ENCODE data around the gene GRAMD1B. TPM values are rescaled to one million over a fixed set of nuclear protein-coding genes. Genes with fewer than 3 reads are reported as not detected.

Gene GRAMD1B
- total RNA-seq, 4 donors from 2014 or later = 2.1 to 8.5 (median 7.0) TPM

- no peak for TF ChIP-seq CTCF (IDR thresholded peaks at IDR 0.05)
- DNase-seq (ENCODE audit: low spot score) = no peak
- peak; percentile 54 for ATAC-seq (ENCODE audit: low FRiP score)
Observed at GRCh38 chr11:123478352-123478987, 48.4 kb downstream of the GRAMD1B start.

DNA sequence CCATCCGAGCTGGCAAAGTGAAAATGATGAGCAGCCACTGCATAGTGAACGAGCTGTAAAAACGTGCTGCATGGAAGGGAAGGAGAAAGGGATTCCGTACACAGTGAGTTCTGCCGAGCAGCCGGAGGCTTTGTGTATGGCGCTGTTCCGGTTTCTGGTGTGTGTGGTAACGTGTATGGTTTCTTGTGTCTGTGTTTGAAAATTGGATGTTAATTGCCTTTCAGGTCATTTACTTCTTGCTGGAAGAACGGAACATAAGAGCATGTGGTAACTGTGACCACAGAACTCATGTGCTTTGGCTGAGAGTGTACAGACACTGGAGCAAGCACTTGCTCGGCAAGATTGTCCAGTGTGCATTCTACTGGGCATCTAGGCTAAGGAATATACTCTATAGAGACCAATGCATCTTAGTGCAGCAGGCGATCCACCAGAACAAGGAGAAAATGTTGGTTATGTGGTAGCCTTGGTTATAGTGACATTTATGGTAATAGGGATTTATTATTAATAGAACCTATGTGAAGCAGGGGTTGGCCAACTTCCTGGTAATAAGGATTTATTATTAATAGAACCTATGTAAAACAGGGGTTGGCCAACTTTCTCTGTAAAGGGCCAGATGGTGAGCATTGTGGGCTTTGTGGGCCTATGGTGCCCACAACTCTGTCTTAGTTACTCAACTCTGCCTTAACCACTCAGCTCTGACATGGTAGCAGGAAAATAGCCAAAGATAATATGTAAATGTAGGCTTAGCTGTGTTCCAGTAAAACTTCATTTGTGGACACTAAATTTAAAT is 49.2 kb downstream of the GRAMD1B start:
- TF ChIP-seq CTCF (IDR thresholded peaks at IDR 0.05) = no peak
- DNase-seq (ENCODE audit: low spot score) (no peak), ATAC-seq (ENCODE audit: low FRiP score) (no peak)

DNA sequence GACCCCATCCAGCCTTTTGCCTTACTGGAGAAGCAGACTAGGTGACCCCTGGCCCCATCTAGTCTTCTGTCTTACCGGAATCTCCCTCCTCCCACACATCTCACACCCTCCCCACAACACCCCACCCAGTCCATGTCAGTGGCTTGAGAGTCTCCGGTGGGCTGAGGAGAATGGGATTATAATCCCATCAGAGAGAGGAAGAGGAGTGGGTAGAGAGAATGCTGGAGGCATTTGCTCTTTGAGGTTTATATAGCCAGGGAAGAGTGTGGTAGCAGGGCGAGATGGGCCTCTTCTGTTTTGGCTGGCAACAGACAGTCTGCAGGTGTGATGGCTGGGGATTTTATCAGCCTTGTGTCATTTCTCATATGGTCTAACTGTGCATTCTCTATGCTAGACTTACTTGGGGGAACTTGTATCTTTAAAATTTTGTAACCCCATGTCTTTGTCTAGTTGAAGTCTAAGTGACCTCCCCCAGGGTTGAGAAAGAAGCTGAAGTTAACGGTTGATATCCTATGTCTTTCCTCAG is 50.3 kb downstream of the GRAMD1B start:
- no peak for DNase-seq (ENCODE audit: low spot score)
- ATAC-seq (ENCODE audit: low FRiP score) = no peak
- no peak for TF ChIP-seq CTCF (IDR thresholded peaks at IDR 0.05)

GRCh38 chr11:123480882-123481281 is 50.8 kb downstream of the GRAMD1B start:
- ATAC-seq (ENCODE audit: low FRiP score) (no peak), DNase-seq (ENCODE audit: low spot score) (no peak)
- no peak for TF ChIP-seq CTCF (IDR thresholded peaks at IDR 0.05)

DNA sequence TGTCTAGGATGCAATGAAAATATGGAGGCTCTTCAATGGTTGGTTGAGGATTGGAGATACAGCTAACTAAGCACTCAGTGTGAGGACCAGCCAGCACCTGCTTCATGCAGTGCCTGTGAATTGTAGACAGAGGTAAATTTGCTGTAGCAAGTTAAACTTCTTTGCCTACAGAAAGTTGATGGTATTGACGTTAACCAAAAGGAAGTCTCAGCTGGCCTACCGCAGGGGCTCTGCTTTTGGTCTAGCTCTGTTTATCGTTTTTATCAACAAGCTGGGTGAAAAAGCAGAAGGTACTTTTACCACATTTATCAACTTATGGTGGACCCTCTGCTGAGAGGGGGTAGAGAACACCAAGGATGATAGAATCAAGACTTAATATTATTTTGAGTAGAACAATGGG is 51.6 kb downstream of the GRAMD1B start:
- ATAC-seq (ENCODE audit: low FRiP score) (no peak), DNase-seq (ENCODE audit: low spot score) (no peak)
- TF ChIP-seq CTCF (IDR thresholded peaks at IDR 0.05) = no peak

DNA sequence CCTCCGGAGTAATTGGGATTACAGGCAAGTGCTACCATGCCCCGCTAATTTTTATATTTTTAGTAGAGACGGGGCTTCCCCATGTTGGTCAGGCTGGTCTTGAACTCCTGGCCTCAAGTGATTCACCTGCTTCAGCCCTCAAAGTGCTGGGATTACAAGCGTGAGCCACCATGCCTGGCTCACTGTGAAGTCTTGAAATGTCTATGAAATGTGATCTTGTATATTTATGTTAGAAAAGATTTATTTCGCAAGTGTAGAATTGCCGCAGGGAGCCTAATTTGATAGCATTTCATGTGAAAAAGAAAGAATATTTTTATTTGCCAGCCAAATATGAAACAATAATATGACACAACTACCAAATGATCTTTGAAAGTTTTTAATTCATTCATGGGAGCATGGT is 52.1 kb downstream of the GRAMD1B start:
- ATAC-seq (ENCODE audit: low FRiP score) = no peak
- DNase-seq (ENCODE audit: low spot score) = no peak
- no peak for TF ChIP-seq CTCF (IDR thresholded peaks at IDR 0.05)
